Astrocyte (in vitro differentiated cells and primary cell): ENCODE measurements around the gene LRIT3.

Source experiments
- CTCF ChIP-seq: IDR thresholded peaks from 2 replicates; pipeline ENCODE4 v1.5.1; 2011; ENCODE audit warnings: low read depth, mild to moderate bottlenecking, inconsistent platforms, low read length, moderate library complexity; ENCODE audit not compliant: insufficient read depth
- EZH2 ChIP-seq: IDR thresholded peaks from 2 replicates; pipeline ENCODE4 v1.6.1; 2012; ENCODE audit warnings: mild to moderate bottlenecking, low read length, inconsistent platforms; ENCODE audit not compliant: insufficient read depth

DNA sequence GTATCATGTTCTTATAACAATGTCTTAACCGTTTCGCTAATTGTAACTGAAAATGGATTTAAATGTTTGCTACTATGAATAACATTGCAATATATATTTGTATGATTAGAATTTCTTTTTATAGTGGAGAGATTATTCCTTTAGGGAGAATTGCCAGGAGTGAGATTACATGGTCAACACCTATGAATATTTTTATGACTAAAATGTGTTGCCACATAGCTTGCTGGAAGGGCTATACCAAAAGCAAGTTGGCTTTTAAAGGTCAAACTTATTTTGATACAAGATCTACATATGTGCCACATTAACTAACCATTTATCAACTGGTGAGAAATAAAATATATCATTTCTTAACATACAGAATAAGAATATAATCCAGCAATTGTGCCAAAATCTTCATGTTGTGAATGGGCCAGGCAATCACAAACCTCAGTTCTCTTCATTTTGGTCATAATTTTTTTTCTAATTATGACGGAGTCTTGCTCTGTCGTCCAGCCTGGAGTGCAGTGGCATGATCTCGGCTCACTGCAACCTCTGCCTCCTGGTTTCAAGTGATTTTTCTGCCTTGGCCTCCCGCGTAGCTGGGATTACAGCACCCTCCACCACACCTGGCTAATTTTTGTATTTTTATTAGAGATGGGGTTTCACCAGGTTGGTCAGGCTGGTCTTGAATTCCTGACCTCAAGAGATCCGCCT is 54.8 kb downstream of the LRIT3 start:
- TF ChIP-seq CTCF (no peak), EZH2 (no peak)
